GM12801 (cell line): Measurements from ENCODE around the gene LMO1.

Experiments used
- CTCF ChIP-seq: IDR thresholded peaks from one replicate; pipeline ENCODE4 v1.5.1; 2011; ENCODE audit warnings: control low read depth; ENCODE audit not compliant: insufficient read length; ENCODE audit errors: extremely low read depth

Gene LMO1

GRCh38 chr11:8202516-8203413 is 60.9 kb downstream of the LMO1 start:
- no peak for TF ChIP-seq CTCF

GRCh38 chr11:8201644-8202365 is 61.9 kb downstream of the LMO1 start:
- TF ChIP-seq CTCF, result no peak

GRCh38 chr11:8199676-8200075 is 64.0 kb downstream of the LMO1 start:
- TF ChIP-seq CTCF, result no peak

- TF ChIP-seq CTCF, result no peak
Observed at GRCh38 chr11:8196749-8197148, 66.9 kb downstream of the LMO1 start.

GRCh38 chr11:8194956-8195355 is 68.7 kb downstream of the LMO1 start:
- no peak for TF ChIP-seq CTCF

- TF ChIP-seq CTCF, result no peak
Observed at GRCh38 chr11:8192896-8193209, 70.8 kb downstream of the LMO1 start.

- peak; percentile 85 for TF ChIP-seq CTCF
Observed at GRCh38 chr11:8192016-8192895, 71.4 kb downstream of the LMO1 start.
